GM12873 (cell line): ENCODE measurements around the gene POLR1D.

Source experiments
- CTCF ChIP-seq: IDR thresholded peaks from 2 replicates; pipeline ENCODE4 v1.5.1; 2012; ENCODE audit warnings: low read depth, mild to moderate bottlenecking, moderate library complexity, low read length, control low read depth; ENCODE audit not compliant: insufficient read depth; ENCODE audit errors: missing control alignments

Gene POLR1D

GRCh38 chr13:27587095-27587746 lies 34.5 kb upstream of the POLR1D start:
- no peak for TF ChIP-seq CTCF

- TF ChIP-seq CTCF = no peak
Measured at GRCh38 chr13:27588405-27588804, 33.3 kb upstream of the POLR1D start.

GRCh38 chr13:27592865-27593264 lies 28.8 kb upstream of the POLR1D start:
- TF ChIP-seq CTCF = no peak

GRCh38 chr13:27593267-27593666 lies 28.4 kb upstream of the POLR1D start:
- TF ChIP-seq CTCF = no peak

GRCh38 chr13:27595055-27595811 lies 26.5 kb upstream of the POLR1D start:
- TF ChIP-seq CTCF = no peak

GRCh38 chr13:27599096-27599495 lies 22.6 kb upstream of the POLR1D start:
- no peak for TF ChIP-seq CTCF

GRCh38 chr13:27599845-27600553 lies 21.7 kb upstream of the POLR1D start:
- TF ChIP-seq CTCF = no peak
